Body of pancreas (tissue), 4 donors: Measurements from ENCODE around the gene SIN3B.

ENCODE experiments used
- POLR2A ChIP-seq, 3 donors: fragments of 450-650 bp; IDR thresholded peaks; one replicate each; pipeline ENCODE4 v1.6.1; 2016; ENCODE audit warnings: antibody characterized with exemption in 3 of 3, mild to moderate bottlenecking in 2 of 3
- TF ChIP-seq, protein P1 (sequence below), 7 experiments: fragments of 450-650 bp in 4 of 7; fragments of 200-600 bp in 3 of 7; sonication (generic) in 3 of 7; IDR thresholded peaks; one replicate each; pipeline ENCODE4 v1.5.1; 2016 to 2019; ENCODE audit warnings: antibody characterized with exemption in 7 of 7

GRCh38 chr19:16915734-16916133 lies 86.5 kb downstream of the SIN3B start:
- TF ChIP-seq, protein P1, sequence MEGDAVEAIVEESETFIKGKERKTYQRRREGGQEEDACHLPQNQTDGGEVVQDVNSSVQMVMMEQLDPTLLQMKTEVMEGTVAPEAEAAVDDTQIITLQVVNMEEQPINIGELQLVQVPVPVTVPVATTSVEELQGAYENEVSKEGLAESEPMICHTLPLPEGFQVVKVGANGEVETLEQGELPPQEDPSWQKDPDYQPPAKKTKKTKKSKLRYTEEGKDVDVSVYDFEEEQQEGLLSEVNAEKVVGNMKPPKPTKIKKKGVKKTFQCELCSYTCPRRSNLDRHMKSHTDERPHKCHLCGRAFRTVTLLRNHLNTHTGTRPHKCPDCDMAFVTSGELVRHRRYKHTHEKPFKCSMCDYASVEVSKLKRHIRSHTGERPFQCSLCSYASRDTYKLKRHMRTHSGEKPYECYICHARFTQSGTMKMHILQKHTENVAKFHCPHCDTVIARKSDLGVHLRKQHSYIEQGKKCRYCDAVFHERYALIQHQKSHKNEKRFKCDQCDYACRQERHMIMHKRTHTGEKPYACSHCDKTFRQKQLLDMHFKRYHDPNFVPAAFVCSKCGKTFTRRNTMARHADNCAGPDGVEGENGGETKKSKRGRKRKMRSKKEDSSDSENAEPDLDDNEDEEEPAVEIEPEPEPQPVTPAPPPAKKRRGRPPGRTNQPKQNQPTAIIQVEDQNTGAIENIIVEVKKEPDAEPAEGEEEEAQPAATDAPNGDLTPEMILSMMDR (IDR thresholded peaks at IDR 0.05): no peak
- no peak for TF ChIP-seq POLR2A (IDR thresholded peaks at IDR 0.05)
